Skeletal muscle satellite cell (primary cell): ENCODE data around the gene ZFYVE19. TPM values are rescaled to one million over a fixed set of nuclear protein-coding genes. Genes with fewer than 3 reads are reported as not detected.
"Not testable (repeated sequence)": the region's sequence is repeated elsewhere in the genome, so short reads cannot be mapped to it uniquely, and the experiment has no call there.

ENCODE experiments used
- H3K27me3 ChIP-seq: 2 replicates; pipeline ENCODE4 v1.7.0; 2013; ENCODE audit warnings: low read length; ENCODE audit not compliant: control insufficient read depth, insufficient read depth
- H3K36me3 ChIP-seq: 2 replicates; pipeline ENCODE4 v1.7.0; 2013; ENCODE audit warnings: mild to moderate bottlenecking, control low read depth, low read length; ENCODE audit not compliant: insufficient read depth
- H3K4me1 ChIP-seq: 2 replicates; pipeline ENCODE4 v1.7.0; 2013; ENCODE audit warnings: low read length; ENCODE audit not compliant: control insufficient read depth, insufficient read depth
- H3K4me2 ChIP-seq: 2 replicates; pipeline ENCODE4 v1.7.0; 2013; ENCODE audit warnings: mild to moderate bottlenecking, low read length
- H3K4me3 ChIP-seq: 2 replicates; pipeline ENCODE4 v1.7.0; 2013; ENCODE audit warnings: low read length
- H3K9ac ChIP-seq: 2 replicates; pipeline ENCODE4 v1.7.0; 2013; ENCODE audit warnings: mild to moderate bottlenecking, low read depth, low read length, moderate library complexity
- H3K9me3 ChIP-seq: replicated peaks from 2 replicates; pipeline ENCODE4 v1.7.0; 2013; ENCODE audit warnings: mild to moderate bottlenecking, control low read depth, low read length
- small RNA-seq: library from RNA; depleted of rRNA; stranded (forward); fragments of <200 nt; gene quantifications from one replicate; pipeline ENCODE3, GENCODE V24; 2012

The ZFYVE19 gene

DNA sequence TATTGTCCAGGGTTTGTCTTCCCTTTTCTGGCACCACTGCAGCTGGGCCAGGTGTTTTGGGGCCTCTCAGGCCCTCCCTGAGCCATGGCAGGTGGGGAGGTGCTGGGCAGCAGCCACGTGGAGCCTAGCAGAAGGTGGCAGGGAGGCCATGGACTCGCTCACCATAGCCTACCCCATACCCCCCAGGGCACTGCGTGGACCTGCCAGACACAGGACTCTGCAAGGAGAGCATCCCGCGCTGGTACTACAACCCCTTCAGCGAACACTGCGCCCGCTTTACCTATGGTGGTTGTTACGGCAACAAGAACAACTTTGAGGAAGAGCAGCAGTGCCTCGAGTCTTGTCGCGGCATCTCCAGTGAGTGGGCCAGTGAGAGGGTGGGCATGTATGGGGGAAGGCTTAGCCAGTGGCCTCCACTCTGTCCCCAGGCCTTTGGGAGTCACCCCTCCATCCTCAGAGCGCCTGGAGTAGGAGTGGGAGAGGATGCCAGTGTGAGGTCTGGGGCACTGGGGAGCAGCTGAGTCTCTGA lies 48.9 kb downstream of the ZFYVE19 start:
- no peaks in the 10 kb centered on the region for H3K9me3 ChIP-seq
- no peak overlapping the region for H3K4me3 ChIP-seq
- no peak overlapping the region for H3K9ac ChIP-seq
- peaks cover 6% of the 10 kb centered on the region for H3K27me3 ChIP-seq
- H3K36me3 ChIP-seq, result no peaks in the 10 kb centered on the region
- no peak overlapping the region for H3K4me2 ChIP-seq
- no peaks in the 10 kb centered on the region for H3K4me1 ChIP-seq

GRCh38 chr15:40856746-40857145 lies 49.9 kb downstream of the ZFYVE19 start:
- Histone ChIP-seq H3K9me3 (no peaks in the 10 kb centered on the region), H3K9ac (no peak overlapping the region), H3K4me2 (no peak overlapping the region), H3K27me3 (peaks cover 9% of the 10 kb centered on the region), H3K4me1 (no peaks in the 10 kb centered on the region), H3K36me3 (no peaks in the 10 kb centered on the region), H3K4me3 (no peak overlapping the region)

- H3K4me3 ChIP-seq, result no peak overlapping the region
- no peaks in the 10 kb centered on the region for H3K9me3 ChIP-seq
- no peak overlapping the region for H3K4me2 ChIP-seq
- H3K36me3 ChIP-seq, result no peaks in the 10 kb centered on the region
- H3K27me3 ChIP-seq, result peaks cover 14% of the 10 kb centered on the region
- H3K9ac ChIP-seq, result no peak overlapping the region
- H3K4me1 ChIP-seq, result no peaks in the 10 kb centered on the region
Measured at GRCh38 chr15:40857601-40858341, 50.9 kb downstream of the ZFYVE19 start.

- H3K4me1 ChIP-seq, result no peaks in the 10 kb centered on the region
- no peak overlapping the region for H3K9ac ChIP-seq
- H3K4me2 ChIP-seq, result no peak overlapping the region
- no peak overlapping the region for H3K4me3 ChIP-seq
- H3K9me3 ChIP-seq, result no peaks in the 10 kb centered on the region
- no peaks in the 10 kb centered on the region for H3K36me3 ChIP-seq
- H3K27me3 ChIP-seq, result peaks cover 15% of the 10 kb centered on the region
Measured at GRCh38 chr15:40858706-40859105, 51.8 kb downstream of the ZFYVE19 start.

DNA sequence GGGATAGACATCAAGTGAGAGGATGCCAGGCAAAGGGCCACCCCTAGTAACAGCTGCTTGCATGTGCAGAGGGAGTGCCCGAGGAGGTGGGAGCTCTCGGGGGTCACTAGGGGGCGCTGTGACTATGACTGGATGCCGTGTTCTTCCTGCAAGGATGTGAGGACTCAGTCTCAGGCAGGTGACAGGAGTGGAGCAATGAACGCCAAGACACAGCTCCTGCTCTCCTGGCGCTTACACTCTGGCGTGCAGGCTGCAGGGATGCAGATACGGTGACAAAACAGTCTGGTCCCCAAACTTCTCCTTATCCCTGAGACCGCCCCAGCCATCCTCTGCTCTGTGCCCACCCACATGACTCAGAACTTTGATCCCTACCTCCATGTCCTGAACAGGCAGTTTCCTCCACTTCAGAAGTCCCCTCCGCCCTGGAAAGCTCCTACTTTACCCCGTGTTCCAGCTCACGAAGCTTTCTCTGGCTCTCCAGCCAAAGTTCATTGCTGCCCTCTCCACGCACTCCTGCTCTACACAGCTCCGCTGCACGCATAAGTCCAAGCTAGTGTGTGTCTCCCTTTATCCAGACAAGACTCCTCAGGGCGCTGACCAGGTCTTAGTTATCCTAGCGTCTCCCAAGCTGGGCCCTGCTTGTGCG lies 52.4 kb downstream of the ZFYVE19 start:
- Histone ChIP-seq H3K4me3 (no peak overlapping the region), H3K9me3 (no peaks in the 10 kb centered on the region), H3K4me1 (no peaks in the 10 kb centered on the region), H3K4me2 (no peak overlapping the region), H3K36me3 (no peaks in the 10 kb centered on the region), H3K9ac (no peak overlapping the region), H3K27me3 (peaks cover 20% of the 10 kb centered on the region)

GRCh38 chr15:40861147-40861546 lies 54.3 kb downstream of the ZFYVE19 start:
- not testable (repeated sequence) for H3K4me2 ChIP-seq, H3K4me3 ChIP-seq

DNA sequence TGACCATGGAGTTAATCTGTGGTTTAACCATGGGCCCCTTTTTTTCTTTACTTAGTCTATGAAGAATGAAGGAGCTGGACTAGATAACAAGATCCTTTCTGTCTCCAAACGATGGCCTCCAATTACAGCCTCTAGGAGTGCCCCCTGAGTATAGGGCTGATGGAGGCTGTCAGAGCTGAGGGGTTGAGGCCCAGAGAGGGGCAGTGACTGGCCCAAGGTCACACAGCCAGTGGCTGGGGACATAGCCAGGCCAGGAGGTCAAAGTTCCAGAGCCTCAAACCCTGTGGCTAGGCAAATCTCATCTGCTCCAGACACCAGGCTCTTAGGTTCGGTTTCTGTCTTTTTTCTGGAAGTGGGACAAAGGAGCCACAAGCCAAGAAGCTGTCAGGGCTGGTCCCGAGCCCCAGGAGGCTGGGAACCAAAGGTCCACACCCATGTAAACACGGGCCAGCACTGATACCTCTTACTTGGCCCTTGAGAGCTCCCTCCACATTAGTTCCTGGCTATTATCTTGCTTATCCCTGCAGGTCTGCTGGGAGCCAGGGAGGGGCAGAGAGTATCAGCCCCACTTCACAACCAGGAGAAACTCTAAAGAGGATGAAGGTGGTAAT lies 56.9 kb downstream of the ZFYVE19 start:
- H3K9me3 ChIP-seq, result no peaks in the 10 kb centered on the region
- H3K9ac ChIP-seq, result no peak overlapping the region
- H3K36me3 ChIP-seq, result no peaks in the 10 kb centered on the region
- peaks cover 19% of the 10 kb centered on the region for H3K27me3 ChIP-seq
- no peaks in the 10 kb centered on the region for H3K4me1 ChIP-seq
- H3K4me2 ChIP-seq, result no peak overlapping the region
- H3K4me3 ChIP-seq, result no peak overlapping the region

More at GRCh38 chr15:40861147-40861546, 54.3 kb downstream of the ZFYVE19 start:
- not testable (repeated sequence) for H3K36me3 ChIP-seq, H3K9ac ChIP-seq, H3K9me3 ChIP-seq, H3K4me1 ChIP-seq
- peaks cover 19% of the 10 kb centered on the region for H3K27me3 ChIP-seq

Small RNAs within 50 kb of the gene (small RNA-seq; reads per million reads assigned to genes)
- gene SUMO2P15, result not detected
